H1 (cell line): ENCODE measurements around the gene FOXK1. TPM values are rescaled to one million over a fixed set of nuclear protein-coding genes. Genes with fewer than 3 reads are reported as not detected.

ENCODE experiments used
- CTCF ChIA-PET: fragments of 300-600 bp; sonication (Branson Sonifier 250); formaldehyde crosslinking; loops from one replicate; lab custom pipeline; 2021; ENCODE audit not compliant: partially characterized antibody; lab: Charles Lee
- POLR2A ChIA-PET: fragments of 300-600 bp; sonication (Branson Sonifier 250); formaldehyde crosslinking; loops from one replicate; lab custom pipeline; 2021; ENCODE audit warnings: inconsistent platforms; ENCODE audit not compliant: partially characterized antibody; lab: Charles Lee
- DNase-seq, 2 experiments: peaks; one replicate each; pipeline versions ENCODE4 v3.0.0 to v3.0.0-alpha.2; 2010 to 2022; ENCODE audit warnings: low spot score in 2 of 2, low read depth in 1 of 2, mixed read lengths in 1 of 2
- FAIRE-seq: peaks from 2 replicates; lab custom pipeline; 2011; peaks lifted over from hg19 to GRCh38; lab: Jason Lieb, UNC
- H2AFZ ChIP-seq: 2 replicates; pipeline ENCODE4 v1.8.1; 2012; ENCODE audit warnings: low read length, inconsistent platforms
- H2AK5ac ChIP-seq: 2 replicates; pipeline ENCODE4 v1.6.1; 2013; ENCODE audit warnings: low read depth, low read length
- H2BK120ac ChIP-seq: replicated peaks from 2 replicates; pipeline ENCODE3; 2013; ENCODE audit warnings: low read depth, low read length, inconsistent platforms
- H2BK12ac ChIP-seq: 2 replicates; pipeline ENCODE4 v1.6.1; 2013; ENCODE audit warnings: low read depth, low read length
- H2BK15ac ChIP-seq: 2 replicates; pipeline ENCODE4 v1.6.1; 2013; ENCODE audit warnings: low read length
- H2BK20ac ChIP-seq: 2 replicates; pipeline ENCODE4 v1.6.1; 2013; ENCODE audit warnings: low read length
- H2BK5ac ChIP-seq: 2 replicates; pipeline ENCODE4 v1.6.1; 2013; ENCODE audit warnings: low read depth, low read length
- H3K14ac ChIP-seq: 2 replicates; pipeline ENCODE4 v1.6.1; 2013; ENCODE audit warnings: inconsistent platforms; ENCODE audit not compliant: insufficient read length
- H3K18ac ChIP-seq: 2 replicates; pipeline ENCODE4 v1.6.1; 2013; ENCODE audit warnings: low read length; ENCODE audit errors: extremely low read depth
- H3K23ac ChIP-seq: 2 replicates; pipeline ENCODE4 v1.6.1; 2013; ENCODE audit warnings: inconsistent platforms; ENCODE audit not compliant: insufficient read length
- H3K23me2 ChIP-seq: 2 replicates; pipeline ENCODE4 v1.6.1; 2013; ENCODE audit warnings: low read depth, low read length
- H3K27ac ChIP-seq: 2 replicates; pipeline ENCODE4 v1.6.1; 2011; ENCODE audit warnings: low read depth, low read length, inconsistent platforms
- H3K27me3 ChIP-seq, 4 experiments: replicated peaks in 1 of 4; 1 replicate in 1 of 4; 2 replicates in 3 of 4; pipeline versions ENCODE4 v1.6.1 to v1.8.1; 2011 to 2013; ENCODE audit warnings: low read length in 3 of 4, mild to moderate bottlenecking in 3 of 4, inconsistent platforms in 2 of 4, mixed read lengths in 2 of 4, moderate library complexity in 1 of 4; ENCODE audit not compliant: control insufficient read depth in 3 of 4, insufficient read depth in 3 of 4; ENCODE audit errors: extremely low read depth in 1 of 4
- H3K36me3 ChIP-seq, 4 experiments: 2 replicates each; pipeline versions ENCODE4 v1.6.1 to v1.8.1; 2011 to 2013; ENCODE audit warnings: mild to moderate bottlenecking in 4 of 4, low read length in 3 of 4, moderate library complexity in 2 of 4, control low read depth in 1 of 4, inconsistent platforms in 1 of 4; ENCODE audit not compliant: insufficient read depth in 4 of 4, control insufficient read depth in 2 of 4
- H3K4ac ChIP-seq: replicated peaks from 2 replicates; pipeline ENCODE3; 2013; ENCODE audit warnings: low read length, low read depth, mixed read lengths, inconsistent platforms; ENCODE audit not compliant: insufficient read length
- H3K4me1 ChIP-seq, 4 experiments: replicated peaks in 1 of 4; 1 replicate in 1 of 4; 2 replicates in 3 of 4; pipeline versions ENCODE4 v1.6.1 to v1.8.1; 2011 to 2013; ENCODE audit warnings: low read length in 3 of 4, inconsistent platforms in 2 of 4, mixed read lengths in 1 of 4; ENCODE audit not compliant: insufficient read depth in 4 of 4, control insufficient read depth in 3 of 4
- H3K4me2 ChIP-seq, 2 experiments: 2 replicates each; pipeline versions ENCODE4 v1.6.1 to v1.8.1; 2011 to 2013; ENCODE audit warnings: low read depth in 2 of 2, low read length in 2 of 2, control low read depth in 1 of 2, inconsistent platforms in 1 of 2, mild to moderate bottlenecking in 1 of 2; ENCODE audit not compliant: insufficient read depth in 1 of 2
- H3K4me3 ChIP-seq, 4 experiments: fragments of 200-600, 300-600 bp in 1 of 4; sonication (generic), shearing (Covaris generic), sonication (Bioruptor Twin) in 1 of 4; 2 replicates each; pipeline versions ENCODE4 v1.5.1 to v1.8.1; 2011 to 2016; ENCODE audit warnings: low read length in 4 of 4, low read depth in 3 of 4, control low read depth in 2 of 4, inconsistent platforms in 2 of 4, mild to moderate bottlenecking in 2 of 4, mixed read lengths in 1 of 4, moderate library complexity in 1 of 4; ENCODE audit not compliant: insufficient read depth in 2 of 4; ENCODE audit errors: extremely low read depth in 1 of 4
- H3K56ac ChIP-seq: replicated peaks from 2 replicates; pipeline ENCODE3; 2013; ENCODE audit warnings: low read depth, mild to moderate bottlenecking, mixed read lengths, low read length, inconsistent platforms; ENCODE audit not compliant: insufficient read length
- H3K79me1 ChIP-seq: 2 replicates; pipeline ENCODE4 v1.6.1; 2013; ENCODE audit warnings: low read depth, low read length, control low read depth
- H3K79me2 ChIP-seq, 2 experiments: 2 replicates each; pipeline versions ENCODE4 v1.6.1 to v1.8.1; 2012 to 2013; ENCODE audit warnings: low read length in 2 of 2, mild to moderate bottlenecking in 2 of 2, inconsistent platforms in 1 of 2; ENCODE audit not compliant: insufficient read depth in 2 of 2, control insufficient read depth in 1 of 2
- H3K9ac ChIP-seq, 4 experiments: replicated peaks in 1 of 4; 1 replicate in 1 of 4; 2 replicates in 3 of 4; pipeline versions ENCODE4 v1.6.1 to v1.8.1; 2011 to 2013; ENCODE audit warnings: low read depth in 3 of 4, low read length in 3 of 4, control low read depth in 2 of 4, mild to moderate bottlenecking in 2 of 4, moderate library complexity in 2 of 4, inconsistent platforms in 1 of 4; ENCODE audit errors: extremely low read depth in 1 of 4
- H3K9me3 ChIP-seq, 2 experiments: 2 replicates each; pipeline versions ENCODE4 v1.6.1 to v1.8.1; 2012 to 2013; ENCODE audit warnings: mild to moderate bottlenecking in 2 of 2, moderate library complexity in 2 of 2, control low read depth in 1 of 2, inconsistent platforms in 1 of 2, low read depth in 1 of 2, low read length in 1 of 2, mixed read lengths in 1 of 2; ENCODE audit not compliant: insufficient read depth in 2 of 2
- H4K20me1 ChIP-seq, 2 experiments: replicated peaks in 1 of 2; 2 replicates each; pipeline versions ENCODE3 to v1.8.1; 2011 to 2013; ENCODE audit warnings: inconsistent platforms in 2 of 2, low read length in 2 of 2, mild to moderate bottlenecking in 1 of 2; ENCODE audit not compliant: insufficient read depth in 2 of 2, control insufficient read depth in 1 of 2
- H4K5ac ChIP-seq: 2 replicates; pipeline ENCODE4 v1.6.1; 2013; ENCODE audit warnings: low read length, low read depth, mixed read lengths, inconsistent platforms; ENCODE audit not compliant: insufficient read length
- H4K8ac ChIP-seq: 2 replicates; pipeline ENCODE4 v1.8.0; 2013; ENCODE audit warnings: mild to moderate bottlenecking, moderate library complexity, low read length, inconsistent platforms; ENCODE audit not compliant: insufficient read depth; ENCODE audit errors: extremely low read depth
- H4K91ac ChIP-seq: replicated peaks from 2 replicates; pipeline ENCODE3; 2013; ENCODE audit warnings: low read length, mixed read lengths, inconsistent platforms; ENCODE audit not compliant: insufficient read length
- CEBPB ChIP-seq: IDR thresholded peaks from 2 replicates; pipeline ENCODE4 v1.6.1; 2012; ENCODE audit warnings: low read depth, low read length
- EGR1 ChIP-seq: IDR thresholded peaks from 2 replicates; pipeline ENCODE4 v1.6.1; 2011; ENCODE audit warnings: low read depth, low read length, borderline replicate concordance
- EP300 ChIP-seq, 2 experiments: IDR thresholded peaks; 1 replicate in 1 of 2; 2 replicates in 1 of 2; pipeline ENCODE4 v1.6.1; 2011 to 2012; ENCODE audit warnings: low read depth in 2 of 2, low read length in 2 of 2, mild to moderate bottlenecking in 2 of 2, borderline replicate concordance in 1 of 2, inconsistent platforms in 1 of 2, moderate library complexity in 1 of 2
- KDM1A ChIP-seq: fragments of 200-600, 300-600 bp; sonication (generic); IDR thresholded peaks from 2 replicates; pipeline ENCODE4 v1.7.1; 2016; ENCODE audit warnings: mild to moderate bottlenecking, low read length, borderline replicate concordance
- PHF8 ChIP-seq: fragments of 200-600 bp; sonication (generic); conservative IDR thresholded peaks from 2 replicates; pipeline ENCODE4 v1.7.1; 2012; ENCODE audit warnings: low read depth, mild to moderate bottlenecking, inconsistent platforms, low read length, moderate library complexity
- RNF2 ChIP-seq: fragments of 200-900, 300-1000 bp; sonication (generic); IDR thresholded peaks from 2 replicates; pipeline ENCODE4 v1.7.1; 2016; ENCODE audit warnings: borderline replicate concordance, low read depth, mild to moderate bottlenecking, antibody characterized with exemption, low read length; ENCODE audit not compliant: poor library complexity, severe bottlenecking; ENCODE audit errors: missing control alignments
- SAP30 ChIP-seq: fragments of 300-600 bp; sonication (generic); IDR thresholded peaks from 2 replicates; pipeline ENCODE4 v1.7.1; 2012; ENCODE audit warnings: low read length, moderate library complexity, mild to moderate bottlenecking, inconsistent platforms; ENCODE audit not compliant: insufficient read depth, insufficient replicate concordance
- SIN3A ChIP-seq, 2 experiments: IDR thresholded peaks in 1 of 2; conservative IDR thresholded peaks in 1 of 2; 2 replicates each; pipeline ENCODE4 v1.6.1; 2011 to 2012; ENCODE audit warnings: low read length in 2 of 2, improper control_type of control experiment in 1 of 2, low read depth in 1 of 2, mild to moderate bottlenecking in 1 of 2
- SP2 ChIP-seq: IDR thresholded peaks from 2 replicates; pipeline ENCODE4 v1.6.1; 2012; ENCODE audit warnings: mild to moderate bottlenecking, low read length, inconsistent platforms
- TAF7 ChIP-seq: optimal IDR thresholded peaks from 2 replicates; pipeline ENCODE3; 2011; ENCODE audit warnings: low read depth, mild to moderate bottlenecking, inconsistent platforms, low read length, moderate library complexity, borderline replicate concordance
- TBP ChIP-seq: IDR thresholded peaks from 2 replicates; pipeline ENCODE4 v1.6.1; 2011; ENCODE audit warnings: low read depth, low read length, improper control_type of control experiment
- WGBS, 2 experiments: shearing (Covaris generic) in 1 of 2; methylation state at CpG; one replicate each; pipeline versions ENCODE4 v1.1.6 to v1.1.7; 2013 to 2015; ENCODE audit warnings: low lambda C conversion rate in 2 of 2, mixed read lengths in 2 of 2, inconsistent platforms in 1 of 2, low coverage in 1 of 2, missing lambda C conversion rate in 1 of 2; ENCODE audit not compliant: insufficient replicate concordance in 2 of 2, insufficient coverage in 1 of 2, insufficient read length in 1 of 2; ENCODE audit errors: extremely low coverage in 1 of 2, missing lambda C conversion rate in 1 of 2; 5-methylcytosine and 5-hydroxymethylcytosine counted together
- polyA plus RNA-seq, 7 experiments: library from polyadenylated mRNA; depleted of rRNA in 3 of 7; stranded (reverse) in 5 of 7; unstranded in 2 of 7; fragments of >200 nt in 5 of 7; fragments of 200-250 nt in 2 of 7; gene quantifications; 1 replicate in 5 of 7; 2 replicates in 1 of 7; 4 replicates in 1 of 7; pipeline versions ENCODE4 v1.2.1 to v1.2.3, GENCODE V29; 2011 to 2013; ENCODE audit warnings: missing spikeins in 2 of 7, mixed read lengths in 2 of 7
- total RNA-seq: library from RNA; stranded (reverse); fragmentation: NEBNext Ultra II Directional; extraction: Animal tissue kit (Norgen Biotek cat#: 25700); gene quantifications from 2 replicates; pipeline ENCODE4 v1.2.1, GENCODE V29; 2021

FOXK1 gene
- total and polyA plus RNA-seq, 2 of the 8 experiments (the other 6 are each of a cell fraction or from before 2014, with no cell fraction given) = 2.0 to 8.5 TPM

DNA sequence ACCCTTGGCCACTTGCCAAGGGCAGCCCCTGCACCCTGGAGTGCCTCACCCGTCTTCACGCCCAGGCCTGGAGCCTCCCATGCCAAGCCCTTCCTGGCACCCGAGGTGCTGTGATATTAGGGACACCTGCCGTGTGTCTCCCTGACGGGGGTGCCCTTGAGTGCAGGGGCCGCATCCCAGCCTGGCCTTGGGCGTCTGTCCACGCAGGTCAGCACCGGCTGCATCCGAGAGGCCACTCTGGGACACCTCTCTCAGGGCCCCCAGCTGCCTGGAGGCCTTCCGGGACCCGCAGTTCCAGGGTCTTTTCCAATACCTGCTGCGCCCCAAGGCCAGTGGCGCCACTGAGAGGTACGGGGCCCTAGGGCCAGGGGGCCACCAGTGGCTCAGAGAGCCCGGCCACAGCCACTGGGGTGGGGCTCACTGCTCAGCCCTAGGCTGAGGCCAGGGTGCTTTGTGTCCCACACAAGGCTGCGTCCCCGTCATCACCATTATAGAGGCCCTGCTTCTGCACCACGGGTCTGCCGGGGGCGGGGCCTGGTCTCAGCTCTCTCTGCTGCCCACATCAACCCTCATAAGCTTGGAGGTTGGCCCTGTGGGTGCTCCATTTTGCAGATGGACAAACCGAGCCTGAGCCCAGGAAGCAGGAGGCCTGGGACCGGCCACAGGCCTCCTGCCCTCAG, 106.0 kb downstream of the FOXK1 start:
- Histone ChIP-seq H2BK5ac (no peak overlapping the region), H3K14ac (no peak overlapping the region), H2AK5ac (no peak overlapping the region), H3K79me2 (no peaks in the 10 kb centered on the region), H4K5ac (no peak overlapping the region), H2BK20ac (no peak overlapping the region), H4K8ac (no peak overlapping the region), H2BK120ac (no peak overlapping the region), H3K23ac (no peak overlapping the region), H3K56ac (no peak overlapping the region), H3K27me3 (no peaks in the 10 kb centered on the region), H3K4me3 (no peak overlapping the region), H3K27ac (no peak overlapping the region), H3K36me3 (peaks cover 3 to 48% (median 9%) of the 10 kb centered on the region in 4 experiments; a peak in 5 of 8 replicates), H3K79me1 (no peaks in the 10 kb centered on the region), H4K91ac (no peak overlapping the region), H3K4me1 (peaks cover 0 to 3% (median 1%) of the 10 kb centered on the region in 4 experiments; a peak in 4 of 7 replicates), H3K9me3 (no peaks in the 10 kb centered on the region), H2BK15ac (no peak overlapping the region), H3K4ac (no peak overlapping the region), H3K9ac (no peak overlapping the region), H3K18ac (no peak overlapping the region), H3K4me2 (no peak overlapping the region), H4K20me1 (peaks cover 0 to 6% of the 10 kb centered on the region in 2 experiments), H2AFZ (no peak overlapping the region), H3K23me2 (peaks cover 7% of the 10 kb centered on the region; the same call in 1 of the 2 replicates), H2BK12ac (no peak overlapping the region)
- ChIA-PET POLR2A (interaction anchor here (1.8 kb wide), 1 partner anchor 13 kb away, joined by 4 read pairs; the partner anchor contains the start of gene AP5Z1), CTCF (interaction anchor here (2.3 kb wide), 1 partner anchor 10 kb away, joined by 8 read pairs; no protein-coding TSS in a partner anchor)
- FAIRE-seq (no peak), DNase-seq (no peak)
- WGBS, 2 experiments = 96% methylated on average over 22 of the region's 23 CpGs; no CpG with 5 or more reads in 1 of the 2 experiments
- TF ChIP-seq SAP30 = no peak
- TF ChIP-seq CEBPB = no peak
- no peak for TF ChIP-seq EGR1
- TF ChIP-seq SIN3A (conservative IDR thresholded peaks at IDR 0.05 in 1 of 2, IDR thresholded peaks at IDR 0.05 in 1 of 2; ENCODE audit: low read depth in 1 of 2, low read length in 2 of 2) = no peak
- TF ChIP-seq KDM1A = no peak
- no peak for TF ChIP-seq PHF8
- no peak for TF ChIP-seq EP300 (IDR thresholded peaks at IDR 0.05; ENCODE audit: borderline replicate concordance in 1 of 2, low read depth in 2 of 2, low read length in 2 of 2)
- no peak for TF ChIP-seq RNF2
- no peak for TF ChIP-seq TAF7
- TF ChIP-seq TBP = no peak
- TF ChIP-seq SP2 = no peak
